Posterior vena cava (tissue), 2 donors: ENCODE measurements around the gene TYR. TPM values are rescaled to one million over a fixed set of nuclear protein-coding genes. Genes with fewer than 3 reads are reported as not detected.
"Not testable (repeated sequence)": the region's sequence is repeated elsewhere in the genome, so short reads cannot be mapped to it uniquely, and the experiment has no call there.

ENCODE experiments used
- DNase-seq: peaks from one replicate; pipeline ENCODE4 v3.0.0-alpha.2; 2020; ENCODE audit warnings: low spot score
- intact Hi-C, 2 donors: fragments of 100-400 bp; cut with DNase I; formaldehyde crosslinking; loops; one replicate each; pipeline versions ENCODE4 v1.14.1 to v1.14.2; 2022 to 2023
- total RNA-seq, 2 donors: library from RNA; stranded (reverse); fragmentation: NEBNext Ultra II Directional; extraction: Animal tissue kit (Norgen Biotek cat#: 25700); gene quantifications; one replicate each; pipeline ENCODE4 v1.2.1, GENCODE V29; 2021
- donor health status: DM: yes; HTN: yes; CAD: no.
- donor health status: DM: yes; HTN: yes; CAD: no.

TYR gene
- total RNA-seq, 2 donors from 2014 or later, result not detected

- intact Hi-C loops, DNase-seq: not testable (repeated sequence)
These were observed 83.8 kb downstream of the TYR start for GRCh38 chr11:89261483-89261882.

DNA sequence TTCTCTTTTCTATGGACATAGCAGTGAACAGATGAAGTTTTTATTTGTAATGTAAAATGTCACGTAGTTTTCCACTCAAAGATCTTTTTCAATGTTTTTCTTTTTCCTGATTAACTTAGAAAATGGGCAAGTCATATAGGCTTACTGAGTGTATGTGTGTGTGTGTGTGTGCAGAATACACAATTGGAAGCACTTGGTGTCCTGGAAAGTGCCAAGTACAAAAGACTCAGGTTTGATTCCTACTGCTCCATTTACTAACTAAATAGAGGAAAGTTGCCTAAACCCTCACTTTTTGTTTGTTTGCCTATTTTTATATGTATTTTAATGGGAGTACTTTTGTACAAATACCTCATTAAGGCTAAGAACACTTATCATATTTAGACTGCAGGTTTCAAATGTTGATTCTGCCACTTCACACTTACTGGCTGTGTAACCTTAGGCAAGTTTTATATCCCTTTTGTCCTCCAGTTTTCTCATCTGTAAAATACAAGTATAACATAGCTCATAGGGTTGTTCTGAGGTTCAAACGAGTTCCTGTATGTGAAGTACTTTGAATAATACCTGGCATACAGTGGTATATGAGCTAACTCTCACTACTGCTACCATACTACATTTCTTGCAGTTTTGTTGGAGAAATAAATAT, 90.1 kb downstream of the TYR start:
- intact Hi-C loops, result no loop called here
- no peak for DNase-seq

- intact Hi-C loops, DNase-seq: not testable (repeated sequence)
These were observed 94.9 kb downstream of the TYR start for GRCh38 chr11:89272540-89273088.

DNA sequence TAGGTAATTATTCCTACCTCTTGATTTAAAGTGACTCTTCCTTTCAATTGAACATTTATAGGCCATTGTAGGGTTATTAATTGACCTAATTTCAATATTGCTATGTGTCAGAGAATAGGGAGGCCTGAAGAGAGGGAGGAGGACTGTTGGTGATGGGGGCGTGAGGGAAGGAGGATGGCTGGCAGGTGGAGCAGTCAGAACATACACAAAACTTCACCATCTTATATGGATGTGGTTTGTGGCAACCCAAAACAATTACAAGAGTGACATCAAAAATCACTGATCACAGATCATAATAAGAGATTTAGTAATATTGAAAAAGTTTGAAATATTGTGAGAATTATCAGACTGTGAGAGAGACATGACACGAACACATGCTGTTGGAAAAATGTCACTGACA, 95.5 kb downstream of the TYR start:
- intact Hi-C loops, DNase-seq: not testable (repeated sequence)

DNA sequence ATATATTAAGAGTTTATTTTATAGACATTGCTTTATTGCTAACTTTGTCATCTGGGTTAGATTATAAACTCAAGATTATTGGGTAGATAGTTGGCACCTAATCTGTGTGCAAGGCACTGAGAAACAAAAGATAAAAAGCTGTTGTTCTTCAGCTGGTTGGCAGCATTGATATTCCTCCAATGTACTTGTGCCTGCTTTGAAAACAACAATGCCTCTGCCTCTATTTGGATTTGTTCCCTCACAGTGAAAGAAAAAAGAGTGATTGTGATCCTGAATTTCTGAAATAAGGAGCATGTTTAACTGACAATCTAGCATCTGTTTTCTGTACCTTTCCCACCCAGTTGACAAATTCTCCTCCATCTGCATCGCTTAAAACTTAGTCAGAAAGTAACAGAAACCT, 98.3 kb downstream of the TYR start:
- intact Hi-C loops, result no loop called here
- DNase-seq, result no peak

- intact Hi-C loops, result no loop called here
- DNase-seq, result no peak
These were observed 101.5 kb downstream of the TYR start for GRCh38 chr11:89279176-89279575.

GRCh38 chr11:89281032-89281677, 103.5 kb downstream of the TYR start:
- intact Hi-C loops, DNase-seq: not testable (repeated sequence)

DNA sequence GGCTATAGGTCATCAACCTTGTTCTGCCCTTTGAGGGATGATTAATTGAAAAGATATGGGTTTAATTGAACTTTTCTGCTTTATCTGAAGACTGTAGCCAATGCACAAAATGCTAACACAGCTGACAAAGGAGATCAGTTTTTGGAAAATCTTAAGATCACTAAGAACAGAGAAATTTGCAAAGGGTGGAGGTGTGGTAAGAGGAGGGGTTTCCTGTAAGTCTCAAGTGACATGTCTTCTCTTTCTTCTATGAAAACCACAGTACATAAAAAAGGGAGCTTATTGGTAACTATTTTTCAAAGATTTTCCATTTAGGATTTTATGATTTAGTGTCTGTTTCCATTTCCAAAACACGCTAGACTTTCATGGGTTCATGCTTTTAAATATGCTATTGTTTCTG, 108.9 kb downstream of the TYR start:
- DNase-seq, intact Hi-C loops: not testable (repeated sequence)

- intact Hi-C loops, result not testable (repeated sequence)
These were observed 110.3 kb downstream of the TYR start for GRCh38 chr11:89288004-89288403.

GRCh38 chr11:89293965-89294679, 116.4 kb downstream of the TYR start:
- intact Hi-C loops, result no loop called here
- DNase-seq, result no peak

More at GRCh38 chr11:89288004-89288403, 110.3 kb downstream of the TYR start:
- DNase-seq, result not testable (repeated sequence)

- DNase-seq, intact Hi-C loops: not testable (repeated sequence)
These were observed 117.3 kb downstream of the TYR start for GRCh38 chr11:89295023-89295422.

DNA sequence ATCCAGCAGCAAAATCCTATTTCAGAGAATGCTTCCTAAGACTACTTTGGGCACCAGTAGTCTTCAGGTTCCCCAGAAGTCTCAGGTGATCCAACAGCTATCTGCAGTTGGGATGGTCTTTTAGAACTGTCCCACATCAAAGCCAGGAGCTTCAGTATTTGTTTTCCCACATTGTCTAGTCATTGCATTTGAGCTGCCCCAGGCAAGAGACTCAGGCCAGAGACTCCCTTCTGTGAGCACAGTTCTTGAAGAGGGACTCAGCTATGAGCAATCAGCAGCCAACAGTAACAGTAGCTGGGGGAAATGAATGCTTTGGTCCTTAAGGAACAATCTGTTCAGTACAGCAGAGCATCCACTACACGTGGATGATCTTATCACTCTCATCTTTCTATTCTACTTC, 125.4 kb downstream of the TYR start:
- intact Hi-C loops, DNase-seq: not testable (repeated sequence)

- intact Hi-C loops, result not testable (repeated sequence)
These were observed 130.6 kb downstream of the TYR start for GRCh38 chr11:89308272-89308671.

GRCh38 chr11:89309321-89309985, 131.8 kb downstream of the TYR start:
- intact Hi-C loops, DNase-seq: not testable (repeated sequence)

More at GRCh38 chr11:89308272-89308671, 130.6 kb downstream of the TYR start:
- not testable (repeated sequence) for DNase-seq

DNA sequence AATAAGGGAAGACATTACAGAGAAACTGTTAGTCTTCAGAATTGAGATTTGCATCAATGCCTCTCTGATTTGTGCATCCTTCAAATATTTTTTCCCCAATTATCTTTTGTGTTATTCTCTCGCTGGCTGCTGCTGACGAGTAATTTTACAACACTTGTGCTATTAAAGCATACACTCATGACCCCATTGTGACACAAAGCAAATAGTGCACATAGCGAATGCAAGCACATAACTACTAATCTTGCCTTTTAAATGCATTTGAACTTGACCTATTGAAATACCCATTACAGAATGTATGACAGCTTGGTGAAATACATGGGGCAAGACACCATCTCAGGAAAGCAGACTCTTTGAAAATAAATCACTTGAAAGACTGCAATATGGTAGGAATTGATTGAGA, 132.9 kb downstream of the TYR start:
- intact Hi-C loops, DNase-seq: not testable (repeated sequence)

- intact Hi-C loops, result no loop called here
These were observed 143.7 kb downstream of the TYR start for GRCh38 chr11:89321401-89321800.

DNA sequence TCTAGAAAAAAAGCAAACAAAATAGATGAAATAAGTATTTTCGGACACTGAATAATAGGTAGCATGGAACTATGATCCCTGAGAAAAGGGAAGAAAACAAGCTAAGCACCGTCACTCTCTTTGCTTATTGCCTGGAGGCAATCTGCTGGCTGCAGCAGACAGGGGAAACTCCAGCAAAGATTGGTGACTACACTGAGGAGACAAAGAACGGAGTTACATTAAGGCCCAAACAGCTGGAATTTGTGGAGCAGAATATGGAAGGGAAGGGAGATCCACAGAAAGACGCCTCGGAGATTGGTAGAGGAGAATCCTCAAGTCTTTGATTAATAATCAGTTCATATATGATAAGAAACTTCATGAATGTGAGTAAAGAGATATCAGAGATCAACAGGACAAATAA, 150.2 kb downstream of the TYR start:
- no peak for DNase-seq
- intact Hi-C loops, result no loop called here

More at GRCh38 chr11:89321401-89321800, 143.7 kb downstream of the TYR start:
- no peak for DNase-seq

- intact Hi-C loops, DNase-seq: not testable (repeated sequence)
These were observed 154.3 kb downstream of the TYR start for GRCh38 chr11:89331940-89332339.

- intact Hi-C loops, DNase-seq: not testable (repeated sequence)
These were observed 156.0 kb downstream of the TYR start for GRCh38 chr11:89333704-89334103.
